Measurements from ENCODE around the gene TTC39B. TPM values are rescaled to one million over a fixed set of nuclear protein-coding genes. Genes with fewer than 3 reads are reported as not detected.

TTC39B gene
- total RNA-seq, 1 experiment from 2014 or later = 2.4 TPM

DNA sequence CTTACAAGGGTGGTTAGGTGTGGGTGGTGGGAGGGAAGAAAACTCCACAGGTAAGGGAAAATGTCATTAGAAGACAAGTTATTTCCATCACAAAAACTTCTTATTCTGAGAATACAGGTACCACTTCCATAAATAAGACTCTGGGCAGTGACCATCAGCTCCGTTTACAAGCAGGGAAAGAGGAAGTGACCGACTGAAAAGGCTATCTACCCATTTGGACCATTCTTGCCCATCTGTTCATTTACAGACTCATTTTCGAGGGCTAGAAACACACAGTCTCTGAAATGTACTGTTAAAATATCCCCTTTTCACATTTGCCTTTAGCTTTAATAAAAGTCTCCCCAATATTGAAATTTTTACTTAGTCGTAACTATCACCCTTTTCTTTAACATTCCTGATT, 79.5 kb downstream of the TTC39B start:
- no peak for DNase-seq (ENCODE audit: low read depth)

DNA sequence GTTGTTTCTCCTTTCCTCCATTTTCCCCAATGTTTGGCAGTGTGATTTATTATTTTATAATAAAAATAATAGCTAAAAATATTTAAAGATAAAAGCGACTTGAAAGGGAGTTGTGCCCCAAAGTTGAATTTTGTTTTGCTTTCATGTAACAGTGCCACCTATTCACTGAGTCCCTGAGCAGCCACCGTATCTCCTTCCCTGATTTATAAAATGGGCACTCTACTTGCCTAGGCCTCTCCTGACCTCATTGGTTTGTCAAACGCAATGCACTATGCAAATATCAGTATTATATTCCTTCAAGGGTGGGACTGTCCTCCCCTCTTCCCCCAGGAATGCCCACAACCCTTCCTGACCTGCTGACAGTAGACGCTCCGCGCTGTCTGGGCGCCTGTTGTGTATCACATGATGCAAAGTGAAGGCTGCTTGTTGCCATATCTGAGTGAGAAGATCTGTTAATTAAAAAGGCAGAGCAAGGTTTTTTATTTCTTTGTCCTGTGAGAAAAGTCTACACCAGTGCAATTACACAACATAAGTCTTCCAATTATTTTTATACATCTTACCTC, 81.4 kb downstream of the TTC39B start:
- DNase-seq (ENCODE audit: low read depth) = no peak

DNA sequence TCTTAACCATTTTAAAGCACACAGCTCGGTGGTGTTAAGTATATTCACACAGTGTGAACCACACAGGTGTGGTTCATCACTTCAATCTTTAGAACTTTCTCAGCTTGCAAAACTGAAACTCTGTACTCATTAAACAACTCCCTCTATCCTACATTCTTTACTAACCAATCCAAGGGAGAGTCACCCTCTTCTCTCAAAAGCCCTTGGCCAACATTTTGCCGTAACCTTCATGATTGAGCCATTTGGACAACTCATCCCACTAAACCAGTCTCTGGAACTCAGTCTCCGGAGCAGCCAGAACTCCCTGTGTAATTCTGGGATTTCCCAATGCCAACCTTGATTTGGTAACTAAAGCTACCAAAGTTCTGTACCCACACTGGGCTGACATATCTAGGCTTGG, 84.7 kb downstream of the TTC39B start:
- DNase-seq (ENCODE audit: low read depth) = no peak

DNA sequence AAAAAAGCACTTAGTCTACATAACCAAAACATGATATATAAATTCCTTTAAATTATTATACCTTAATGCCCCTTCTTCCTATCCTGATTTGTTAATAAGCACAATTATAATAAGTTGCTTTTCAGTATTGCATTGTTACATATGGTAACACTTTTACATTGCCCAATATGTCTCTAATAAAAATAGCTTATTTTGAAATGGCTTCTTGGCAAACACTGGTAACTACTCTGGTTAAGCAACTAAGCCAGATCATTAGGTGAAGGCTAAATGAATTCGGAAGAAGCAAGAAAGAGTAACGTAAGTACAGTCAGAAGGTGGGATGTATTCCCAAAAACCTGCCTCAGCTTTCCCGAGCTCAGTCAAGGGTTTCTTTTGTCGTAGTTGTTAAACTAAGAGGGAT, 85.3 kb downstream of the TTC39B start:
- DNase-seq (ENCODE audit: low read depth) = no peak

DNA sequence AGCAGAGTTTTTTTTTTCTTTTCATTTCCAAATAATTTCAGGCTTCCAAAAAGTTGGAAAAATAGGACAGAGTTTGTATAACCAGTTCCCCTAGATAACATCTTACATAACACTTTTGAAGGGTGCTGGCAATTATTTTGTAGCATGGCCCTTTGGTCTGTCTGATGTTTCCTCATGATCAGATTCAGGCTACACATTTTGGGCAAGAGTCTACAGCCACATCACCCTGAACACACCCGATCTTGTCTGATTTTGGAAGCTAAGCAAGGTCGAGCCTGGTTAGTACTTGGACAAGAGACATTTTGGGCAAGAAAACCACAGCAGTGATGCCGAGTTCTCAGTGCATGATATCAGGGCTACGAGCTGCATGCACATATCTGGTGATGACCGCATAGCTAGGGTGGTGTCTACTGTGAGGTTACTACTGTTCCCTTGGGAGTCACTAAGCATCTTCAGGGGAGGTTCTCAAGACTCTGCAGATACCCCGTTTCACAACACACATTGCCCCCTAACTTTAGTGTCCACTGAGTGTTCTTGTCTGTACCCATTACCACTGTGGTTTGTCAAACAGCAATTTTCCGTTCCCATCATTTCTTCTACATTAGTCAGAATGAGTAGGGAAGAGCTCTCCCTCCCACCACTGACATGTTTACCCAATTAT, 86.2 kb downstream of the TTC39B start:
- DNase-seq (ENCODE audit: low read depth) = no peak

DNA sequence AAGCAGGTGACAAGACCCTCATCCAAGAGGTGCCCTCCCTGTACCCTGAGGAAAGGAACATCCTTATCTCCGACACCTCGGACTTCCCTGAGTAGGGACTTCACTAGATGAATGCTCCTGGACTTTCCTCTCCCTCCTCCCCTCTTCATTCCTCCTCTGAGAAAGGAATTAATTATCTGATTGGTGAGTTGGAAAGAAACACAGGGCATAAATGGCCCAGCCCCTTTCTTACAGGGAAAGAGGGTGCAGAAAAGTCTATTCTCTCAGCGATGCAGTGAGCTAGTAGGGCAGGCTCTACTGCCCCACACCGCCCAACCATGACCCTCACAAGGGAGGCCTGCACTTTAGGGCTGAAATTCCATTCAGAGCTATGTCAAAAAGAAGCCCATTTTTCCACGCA, 87.5 kb downstream of the TTC39B start:
- DNase-seq (ENCODE audit: low read depth) = no peak

DNA sequence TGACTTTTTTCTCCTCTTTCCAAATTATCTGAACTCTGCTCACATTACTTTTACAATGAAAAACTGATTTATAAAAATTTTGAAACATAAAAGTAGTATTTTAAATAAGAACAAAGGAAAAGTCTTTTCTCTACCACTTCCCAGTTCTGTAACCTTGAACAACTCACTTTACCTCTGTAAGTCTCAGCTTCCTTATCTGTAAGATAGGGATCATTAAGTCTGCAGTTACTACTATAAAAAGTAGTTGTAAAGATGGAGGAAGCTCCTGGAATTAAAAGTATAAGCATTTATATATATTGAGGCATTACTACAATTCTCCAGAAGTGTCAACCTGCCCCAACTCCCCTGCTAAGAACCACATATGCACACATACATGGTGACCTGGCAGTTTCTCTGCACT, 88.0 kb downstream of the TTC39B start:
- DNase-seq (ENCODE audit: low read depth) = no peak

DNA sequence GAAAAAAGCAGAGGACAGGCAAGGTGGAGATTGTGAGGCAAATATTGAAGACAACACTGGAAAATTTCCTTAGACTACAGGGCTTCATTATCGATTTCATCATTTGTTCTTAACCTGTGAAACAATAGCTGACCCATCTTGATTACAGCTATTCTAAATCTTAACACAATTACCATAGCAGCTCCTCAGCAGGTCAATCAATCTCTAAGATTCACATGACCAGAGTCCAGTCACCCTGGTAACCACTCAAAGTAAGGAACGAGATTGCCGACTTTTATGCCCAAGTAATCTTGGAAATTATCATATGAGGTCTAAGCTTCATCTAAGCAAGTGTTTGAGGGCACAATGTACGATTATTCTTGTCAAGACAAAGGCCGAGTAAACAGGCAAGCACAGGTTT, 93.8 kb downstream of the TTC39B start:
- no peak for DNase-seq (ENCODE audit: low read depth)

DNA sequence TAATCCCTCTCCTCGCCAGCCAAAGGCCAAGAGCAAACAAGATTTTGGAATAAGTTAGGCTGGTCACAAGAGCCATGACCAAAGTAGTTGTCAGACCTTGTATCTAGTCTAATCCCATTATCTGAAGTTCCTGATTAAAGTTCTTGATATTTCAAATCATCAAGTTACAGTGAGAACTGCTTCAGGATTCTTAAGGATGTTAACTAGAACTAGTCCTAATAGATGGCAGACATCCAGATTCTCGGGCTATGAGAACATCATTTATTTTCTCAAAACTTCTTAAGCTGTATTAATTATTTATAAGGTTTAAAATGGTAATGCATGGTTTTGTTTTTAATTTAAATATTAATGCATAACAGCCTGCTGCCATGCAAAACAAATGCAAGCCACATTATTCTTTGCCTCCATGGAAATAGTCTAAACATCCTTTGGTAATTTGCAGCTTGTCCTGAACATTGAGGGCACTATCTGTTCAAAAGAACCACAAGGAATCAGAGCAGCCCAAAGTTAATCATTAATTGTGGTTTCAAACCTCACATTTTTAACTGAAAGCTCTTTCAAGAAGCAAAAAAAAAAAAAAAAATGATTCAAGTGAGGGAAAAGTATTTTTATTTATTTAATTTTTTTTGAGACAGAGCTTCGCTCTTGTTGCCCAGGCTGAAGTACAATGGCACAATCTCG, 95.1 kb downstream of the TTC39B start:
- no peak for DNase-seq (ENCODE audit: low read depth)

DNA sequence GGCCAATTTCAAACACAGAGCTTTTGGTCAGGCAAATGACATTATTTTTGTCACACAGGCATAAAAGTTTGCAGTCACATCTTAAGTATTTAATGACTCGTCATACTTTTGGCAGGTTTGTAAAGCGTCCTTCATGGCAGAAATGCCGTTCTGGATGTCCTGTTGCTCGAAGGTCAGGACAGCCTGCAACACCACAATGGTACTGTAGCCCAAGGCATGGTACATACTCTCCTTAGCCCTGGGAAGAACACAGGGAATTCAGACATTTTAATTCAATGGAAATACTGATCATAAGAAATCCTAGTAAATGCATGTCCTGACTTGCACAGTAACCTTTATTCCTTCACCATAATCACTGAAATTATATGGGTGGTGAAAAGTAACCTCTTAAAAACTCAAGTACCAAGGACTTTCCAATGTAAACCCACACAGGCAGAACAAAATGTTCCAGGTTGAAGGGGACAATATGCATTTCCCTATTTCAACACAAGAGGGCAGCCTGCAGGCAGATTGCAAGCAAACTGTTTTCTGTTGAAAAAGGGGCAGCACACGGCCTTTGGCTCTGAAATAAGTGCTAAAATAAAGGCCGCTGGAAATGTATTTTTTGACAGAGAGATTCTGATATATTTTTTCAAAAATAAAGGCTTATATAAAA, 95.7 kb downstream of the TTC39B start:
- DNase-seq (ENCODE audit: low read depth) = peak; percentile 28

DNA sequence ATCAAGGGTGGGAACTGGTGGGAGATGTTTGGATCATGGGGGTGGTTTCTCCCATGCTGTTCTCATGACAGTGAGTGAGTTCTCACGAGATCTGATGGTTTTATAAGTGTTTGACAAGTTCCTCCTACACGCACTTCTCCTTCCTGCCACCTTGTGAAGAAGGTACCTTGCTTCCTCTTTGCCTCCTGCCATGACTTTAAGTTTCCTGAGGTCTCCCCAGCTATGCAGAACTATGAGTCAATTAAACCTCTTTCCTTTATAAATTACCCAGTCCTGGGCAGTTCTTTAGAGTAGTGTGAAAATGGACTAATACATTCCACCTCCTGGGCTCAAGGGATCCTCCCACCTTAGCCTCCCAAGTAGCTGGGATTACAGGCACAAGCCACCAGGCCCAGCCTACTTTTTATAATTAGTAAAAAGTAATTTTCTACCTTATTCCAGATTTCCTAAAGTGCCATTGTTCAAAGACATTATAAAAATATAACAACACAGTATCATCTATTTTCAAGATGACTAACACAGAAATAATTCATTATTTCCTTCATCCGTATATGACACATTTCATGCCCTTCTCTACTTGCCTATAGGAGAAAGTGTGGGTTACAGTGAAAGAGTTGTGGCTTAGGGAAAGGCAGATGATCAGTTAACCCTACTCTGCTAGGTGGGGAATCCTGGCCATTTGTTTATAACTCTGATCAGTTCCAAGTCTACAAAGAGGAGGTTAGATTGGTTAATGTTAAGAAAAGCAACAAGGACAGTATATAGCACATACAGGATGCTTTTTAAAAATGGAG, 99.9 kb downstream of the TTC39B start:
- no peak for DNase-seq (ENCODE audit: low read depth)

DNA sequence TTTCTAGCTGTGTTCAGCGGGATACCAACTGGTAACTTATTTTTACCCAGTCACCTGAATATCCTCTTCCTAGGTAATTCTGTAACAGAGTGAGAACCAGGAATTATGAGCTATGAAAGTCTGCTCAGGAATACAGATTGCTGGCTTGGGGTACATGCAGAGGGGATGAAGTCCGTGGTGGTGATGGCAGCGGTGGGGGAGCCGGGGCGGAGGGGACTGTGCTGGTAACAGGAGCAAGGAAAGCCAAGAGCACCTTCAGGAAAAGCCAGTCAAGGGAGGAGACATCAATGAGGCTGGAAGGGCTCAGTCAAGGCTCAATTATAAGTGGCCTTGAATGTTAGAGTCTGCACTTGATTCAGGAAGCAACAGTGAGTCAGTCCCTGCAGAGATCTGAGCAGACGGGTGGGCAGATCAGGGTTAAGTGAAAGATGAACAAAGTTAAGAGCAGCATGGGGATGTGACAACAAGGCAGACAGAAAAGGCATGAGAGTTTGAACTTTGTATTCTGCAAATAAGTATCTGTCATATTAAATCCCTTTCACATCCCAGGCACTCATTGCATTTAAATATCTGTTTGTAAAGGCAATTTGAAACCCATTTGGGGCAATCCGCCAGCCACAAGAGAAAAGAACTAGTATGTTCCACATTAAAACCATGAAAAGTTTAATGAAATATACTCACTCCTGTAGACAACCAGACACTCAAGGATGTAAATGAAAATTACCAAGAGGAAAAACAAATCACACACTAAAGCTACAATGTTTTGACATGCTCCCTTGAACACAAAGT, 101.2 kb downstream of the TTC39B start:
- DNase-seq (ENCODE audit: low read depth) = no peak

DNA sequence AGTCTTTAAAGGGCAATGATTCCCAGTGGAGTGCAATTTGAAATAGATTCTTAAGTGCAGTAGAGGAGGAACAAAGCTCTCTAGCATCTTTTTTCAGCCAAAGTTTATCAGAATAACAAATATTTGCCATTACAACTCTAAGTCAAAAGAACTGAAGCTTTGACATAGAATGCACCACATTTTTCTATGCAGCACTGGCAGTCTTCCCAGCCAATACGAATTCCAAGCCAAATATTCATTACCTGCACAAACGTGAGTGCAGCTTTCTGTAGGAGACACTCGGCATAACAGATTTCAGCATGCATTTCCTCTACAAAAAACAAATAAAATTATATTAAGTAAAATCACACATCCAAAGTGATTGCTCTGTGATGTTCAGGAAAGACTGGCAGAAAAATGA, 103.4 kb downstream of the TTC39B start:
- no peak for DNase-seq (ENCODE audit: low read depth)

DNA sequence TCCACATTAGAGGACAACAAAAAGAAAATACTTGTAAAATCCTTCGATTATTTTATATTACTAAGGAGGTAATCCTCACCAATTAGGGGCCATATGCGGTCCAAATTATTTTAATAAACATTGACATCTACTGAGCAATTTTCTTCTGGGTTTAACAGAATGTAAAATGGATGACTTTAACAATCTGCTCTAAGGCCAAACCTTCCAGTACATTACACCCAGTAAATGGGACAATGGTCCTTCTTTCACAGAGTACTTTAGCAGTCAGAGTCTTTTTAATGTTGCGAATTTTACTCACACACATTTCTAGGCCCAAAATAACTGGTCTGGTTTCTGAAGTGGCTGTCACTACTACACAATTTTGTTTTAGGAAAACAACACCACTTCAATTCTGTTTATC, 106.9 kb downstream of the TTC39B start:
- DNase-seq (ENCODE audit: low read depth) = no peak

DNA sequence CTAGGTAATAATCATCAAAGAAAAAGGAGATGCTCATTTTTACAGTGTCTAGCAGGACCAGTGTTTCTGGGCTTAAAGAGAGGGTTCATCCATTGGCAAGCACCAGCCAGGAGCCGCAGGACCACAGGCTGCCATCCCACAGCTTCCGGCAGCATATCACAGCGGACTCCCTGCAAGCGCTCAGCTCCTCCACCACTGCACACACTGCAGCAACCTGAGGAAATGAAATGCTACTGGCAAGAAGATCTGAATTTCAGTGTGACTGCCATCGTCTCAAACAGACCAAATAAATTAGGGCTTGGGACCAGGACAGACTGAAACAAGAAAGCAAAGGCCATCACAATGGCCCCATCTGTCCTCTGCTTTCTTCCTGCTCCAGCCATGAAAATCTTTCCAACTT, 114.2 kb downstream of the TTC39B start:
- DNase-seq (ENCODE audit: low read depth) = no peak

DNA sequence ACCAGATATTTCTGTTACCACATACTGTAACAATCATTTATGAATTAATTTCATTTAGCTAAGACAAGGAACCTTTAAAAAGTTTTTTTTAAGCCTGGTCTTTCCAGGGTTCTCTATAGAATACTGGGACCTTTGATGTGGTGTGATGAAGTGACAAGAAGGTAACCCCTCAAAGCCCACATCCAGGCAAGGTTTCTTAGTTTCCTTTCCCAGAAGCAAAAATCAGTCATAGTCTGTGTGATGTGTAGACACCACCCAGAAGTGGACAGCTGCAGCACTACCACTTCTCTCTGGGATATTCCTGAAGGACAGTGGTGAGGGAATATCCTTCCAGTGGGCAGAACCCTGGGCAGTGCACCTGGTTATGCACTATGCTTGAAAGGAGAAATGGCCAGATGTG, 115.6 kb downstream of the TTC39B start:
- no peak for DNase-seq (ENCODE audit: low read depth)

DNA sequence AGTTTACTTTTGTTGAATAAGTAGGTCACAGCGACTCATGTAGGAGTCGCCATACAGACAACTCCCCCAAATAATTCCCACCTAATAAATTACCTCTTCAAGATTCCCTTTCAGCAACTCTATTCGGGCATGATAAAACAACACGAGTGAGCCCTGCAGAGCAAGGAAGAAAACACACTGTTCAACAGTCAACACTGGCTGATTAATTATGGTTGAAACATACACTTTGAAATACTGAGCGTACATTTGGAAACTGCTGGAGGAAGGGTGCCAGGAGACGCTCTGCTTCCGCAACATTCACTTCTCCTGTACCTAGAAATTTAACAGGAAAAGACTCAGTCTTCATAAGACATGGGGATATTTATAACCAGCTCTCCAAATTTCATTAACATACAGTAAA, 117.5 kb downstream of the TTC39B start:
- DNase-seq (ENCODE audit: low read depth) = no peak

DNA sequence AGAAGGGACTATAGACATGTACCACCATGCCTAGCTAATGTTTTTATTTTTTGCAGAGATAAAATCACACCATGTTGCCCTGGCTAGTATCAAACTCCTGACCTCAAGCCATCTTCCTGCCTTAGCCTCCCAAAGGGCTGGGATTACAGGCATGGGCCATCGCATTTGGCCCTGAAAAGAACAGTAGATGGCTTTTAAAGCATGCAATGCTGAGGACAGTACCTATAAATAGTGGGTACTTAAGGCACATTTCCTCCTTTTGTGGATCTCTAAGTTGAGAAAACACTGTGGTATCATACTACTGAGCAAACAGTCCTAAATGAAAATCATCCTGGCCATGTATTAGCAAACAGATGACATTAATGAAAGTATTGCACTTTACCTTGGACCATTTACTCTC, 119.4 kb downstream of the TTC39B start:
- no peak for DNase-seq (ENCODE audit: low read depth)

DNA sequence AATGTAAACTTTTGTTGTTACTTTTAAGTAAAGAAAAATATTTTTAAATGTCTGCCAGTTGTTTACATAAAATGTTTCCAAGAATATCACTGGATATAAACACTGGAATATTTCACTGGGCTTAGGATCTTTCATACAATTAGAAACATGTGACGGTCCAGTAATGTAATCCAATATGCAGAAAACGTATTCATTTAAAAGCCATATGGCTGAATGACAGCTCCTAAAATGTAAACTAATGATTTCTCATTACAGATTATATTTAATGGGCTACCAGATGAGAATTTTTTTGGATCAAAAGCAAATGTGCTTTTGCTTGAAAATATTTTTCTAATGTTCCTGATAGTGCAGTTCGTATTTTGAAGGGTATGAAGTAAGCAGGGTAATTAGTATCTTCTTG, 124.3 kb downstream of the TTC39B start:
- no peak for DNase-seq (ENCODE audit: low read depth)

DNA sequence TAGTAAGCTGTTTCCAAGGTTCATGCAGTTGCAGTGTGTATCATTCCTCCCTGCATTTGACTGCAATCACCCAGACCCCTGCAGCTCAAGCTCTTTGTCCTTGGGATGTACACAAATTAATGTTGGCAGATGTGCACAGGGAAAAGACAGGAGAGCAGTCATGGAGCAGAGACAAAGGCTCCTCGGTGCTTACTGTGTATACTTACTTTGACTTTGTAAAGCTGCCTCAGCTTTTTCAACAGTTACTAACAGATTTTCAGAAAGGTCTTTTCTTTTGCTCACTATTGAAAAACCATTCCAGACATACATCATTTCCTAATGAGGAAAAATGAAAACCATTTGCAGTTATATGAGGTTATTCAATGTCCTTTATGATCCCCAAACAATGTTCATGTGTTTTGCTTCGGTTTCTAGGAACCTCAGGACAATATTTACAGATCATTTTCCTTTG, 124.9 kb downstream of the TTC39B start:
- DNase-seq (ENCODE audit: low read depth) = no peak

DNA sequence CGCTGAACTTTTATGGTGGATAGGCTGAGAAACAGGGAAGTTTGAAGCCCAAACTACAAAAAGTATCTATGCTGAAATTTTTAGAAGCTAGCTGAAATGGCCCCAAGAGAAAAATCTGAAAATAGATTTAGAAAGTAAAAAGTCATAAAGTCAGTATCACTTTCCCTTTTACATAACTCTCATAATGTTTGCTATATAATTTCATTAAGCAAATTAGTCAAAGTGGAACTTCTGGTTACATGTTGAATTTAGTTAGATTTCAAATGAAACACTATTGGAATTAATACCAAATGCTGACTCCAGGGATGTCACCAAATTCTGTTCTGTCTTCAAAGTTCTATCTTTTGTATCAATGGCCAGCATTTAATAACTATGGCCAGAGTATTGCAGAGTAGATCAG, 126.9 kb downstream of the TTC39B start:
- DNase-seq (ENCODE audit: low read depth) = no peak

Measured in Daoy (cell line).